Astrocyte of the spinal cord (primary cell): Measurements from ENCODE around the gene RHCG.

Experiments
- DNase-seq: peaks from one replicate; pipeline ENCODE4 v3.0.0; 2011; ENCODE audit warnings: low read depth, low spot score
- H3K4me3 ChIP-seq: 2 replicates; pipeline ENCODE4 v1.5.1; 2011; ENCODE audit warnings: low read depth, mild to moderate bottlenecking, low read length, moderate library complexity
- CTCF ChIP-seq: IDR thresholded peaks from 2 replicates; pipeline ENCODE4 v1.5.1; 2012; ENCODE audit warnings: low read depth, mild to moderate bottlenecking, low read length, inconsistent platforms
- in situ Hi-C: cut with HindIII; loops from 2 replicates; pipeline ENCODE4 v1.10.0; 2017; ENCODE audit warnings: low sequenced_read_pairs

Gene RHCG

GRCh38 chr15:89506026-89506686, 9.8 kb upstream of the RHCG start:
- no peak for DNase-seq
- no peak for TF ChIP-seq CTCF
- no peak overlapping the region for H3K4me3 ChIP-seq
- in situ Hi-C loops, result no loop called here

- in situ Hi-C loops, result no loop called here
- TF ChIP-seq CTCF, result no peak
- no peak for DNase-seq
- no peak overlapping the region for H3K4me3 ChIP-seq
Observed at GRCh38 chr15:89504166-89504565, 7.8 kb upstream of the RHCG start.

GRCh38 chr15:89502867-89503595, 6.6 kb upstream of the RHCG start:
- in situ Hi-C loops, result no loop called here
- no peak overlapping the region for H3K4me3 ChIP-seq
- no peak for TF ChIP-seq CTCF
- DNase-seq, result no peak

GRCh38 chr15:89501646-89502045, 5.3 kb upstream of the RHCG start:
- no peak for DNase-seq
- no peak for TF ChIP-seq CTCF
- in situ Hi-C loops, result no loop called here
- H3K4me3 ChIP-seq, result no peak overlapping the region

GRCh38 chr15:89500397-89501270, 4.3 kb upstream of the RHCG start:
- in situ Hi-C loops, result no loop called here
- DNase-seq, result no peak
- no peak overlapping the region for H3K4me3 ChIP-seq
- peak; percentile 32 for TF ChIP-seq CTCF

GRCh38 chr15:89499156-89499555, 2.8 kb upstream of the RHCG start:
- no peak overlapping the region for H3K4me3 ChIP-seq
- in situ Hi-C loops, result no loop called here
- DNase-seq, result no peak
- no peak for TF ChIP-seq CTCF
